GM12864 (cell line): ENCODE results near the gene KRTAP23-1.

Source experiments
- DNase-seq: peaks from one replicate; pipeline ENCODE4 v3.0.0-alpha.2; 2011; ENCODE audit warnings: low read depth
- H3K4me3 ChIP-seq: 2 replicates; pipeline ENCODE4 v1.5.1; 2011; ENCODE audit warnings: mild to moderate bottlenecking, low read depth, low read length, control low read depth
- TF ChIP-seq, protein P1 (sequence below): IDR thresholded peaks from 2 replicates; pipeline ENCODE4 v1.5.1; 2011; ENCODE audit warnings: low read depth, mild to moderate bottlenecking, moderate library complexity, low read length, control low read depth, inconsistent platforms; ENCODE audit errors: missing control alignments

The KRTAP23-1 gene

DNA sequence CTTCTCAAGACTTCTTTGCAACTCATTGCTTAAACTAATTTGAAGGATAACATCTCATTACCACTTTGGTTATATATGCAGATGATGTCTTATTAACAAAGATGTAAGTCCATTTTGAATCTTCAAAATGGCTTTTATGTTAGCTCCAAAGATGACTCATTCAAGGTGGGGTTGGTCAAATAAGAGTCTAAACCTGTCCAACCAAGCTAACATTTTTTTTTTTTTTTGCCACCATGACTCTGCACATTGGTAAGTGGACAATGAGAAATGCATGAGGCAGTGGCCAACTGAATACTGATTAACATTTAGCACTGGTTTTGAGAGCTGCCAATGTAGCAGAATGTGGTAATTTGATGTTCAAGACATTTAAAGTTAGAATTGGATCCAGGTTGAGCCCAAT lies 10.6 kb downstream of the KRTAP23-1 start:
- H3K4me3 ChIP-seq: no peak overlapping the region
- DNase-seq: no peak
- TF ChIP-seq, protein P1, sequence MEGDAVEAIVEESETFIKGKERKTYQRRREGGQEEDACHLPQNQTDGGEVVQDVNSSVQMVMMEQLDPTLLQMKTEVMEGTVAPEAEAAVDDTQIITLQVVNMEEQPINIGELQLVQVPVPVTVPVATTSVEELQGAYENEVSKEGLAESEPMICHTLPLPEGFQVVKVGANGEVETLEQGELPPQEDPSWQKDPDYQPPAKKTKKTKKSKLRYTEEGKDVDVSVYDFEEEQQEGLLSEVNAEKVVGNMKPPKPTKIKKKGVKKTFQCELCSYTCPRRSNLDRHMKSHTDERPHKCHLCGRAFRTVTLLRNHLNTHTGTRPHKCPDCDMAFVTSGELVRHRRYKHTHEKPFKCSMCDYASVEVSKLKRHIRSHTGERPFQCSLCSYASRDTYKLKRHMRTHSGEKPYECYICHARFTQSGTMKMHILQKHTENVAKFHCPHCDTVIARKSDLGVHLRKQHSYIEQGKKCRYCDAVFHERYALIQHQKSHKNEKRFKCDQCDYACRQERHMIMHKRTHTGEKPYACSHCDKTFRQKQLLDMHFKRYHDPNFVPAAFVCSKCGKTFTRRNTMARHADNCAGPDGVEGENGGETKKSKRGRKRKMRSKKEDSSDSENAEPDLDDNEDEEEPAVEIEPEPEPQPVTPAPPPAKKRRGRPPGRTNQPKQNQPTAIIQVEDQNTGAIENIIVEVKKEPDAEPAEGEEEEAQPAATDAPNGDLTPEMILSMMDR: no peak

GRCh38 chr21:30337276-30337744 lies 11.1 kb downstream of the KRTAP23-1 start, which contains the start of gene KRTAP27-1:
Gene KRTAP27-1, minus strand, starts transcription at chr21:30337694. Its CDS starts 26 bp downstream, at chr21:30337668.
- TF ChIP-seq, protein P1: no peak
- H3K4me3 ChIP-seq: no peak within 1 kb of the TSS
- no peak for DNase-seq

DNA sequence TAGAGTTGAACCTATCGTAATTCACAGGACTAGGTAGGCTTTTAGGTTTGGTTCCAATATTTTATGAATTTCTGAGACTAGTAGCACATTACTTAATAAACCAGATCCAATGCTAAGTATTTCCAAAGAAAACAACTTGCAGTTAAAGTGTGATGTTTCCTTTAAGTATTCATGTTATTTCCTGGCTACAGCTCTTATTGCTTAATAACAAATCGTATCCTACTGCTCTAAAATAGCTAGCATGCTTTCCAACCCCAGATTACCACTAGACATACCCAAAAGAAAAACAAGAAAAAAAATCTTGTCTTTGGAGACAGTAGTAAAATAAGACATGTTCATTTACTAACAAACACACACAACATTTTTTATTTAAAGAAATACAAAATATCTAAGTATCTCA lies 11.8 kb downstream of the KRTAP23-1 start:
- TF ChIP-seq, protein P1: no peak
- DNase-seq: no peak
- no peak overlapping the region for H3K4me3 ChIP-seq

DNA sequence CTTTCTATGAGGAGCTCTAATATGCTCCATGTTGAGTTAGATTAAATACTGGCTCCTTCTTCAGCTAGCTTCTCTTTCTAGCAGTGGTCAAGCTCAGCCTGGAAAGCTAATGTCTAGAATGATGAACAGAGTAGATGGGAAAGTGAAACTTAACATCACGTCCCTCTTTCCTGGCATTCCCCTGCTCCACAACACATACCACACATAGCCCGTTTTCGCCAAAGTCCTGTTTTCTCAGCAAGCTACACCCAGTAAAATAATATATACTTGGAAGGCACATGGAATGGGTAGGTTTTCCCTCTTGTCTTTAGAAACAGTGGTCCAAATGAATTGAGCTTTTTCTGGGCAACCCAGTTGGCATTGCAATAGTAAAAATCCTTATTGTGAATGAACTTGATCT lies 14.7 kb downstream of the KRTAP23-1 start:
- DNase-seq: no peak
- TF ChIP-seq, protein P1: no peak
- no peak overlapping the region for H3K4me3 ChIP-seq

DNA sequence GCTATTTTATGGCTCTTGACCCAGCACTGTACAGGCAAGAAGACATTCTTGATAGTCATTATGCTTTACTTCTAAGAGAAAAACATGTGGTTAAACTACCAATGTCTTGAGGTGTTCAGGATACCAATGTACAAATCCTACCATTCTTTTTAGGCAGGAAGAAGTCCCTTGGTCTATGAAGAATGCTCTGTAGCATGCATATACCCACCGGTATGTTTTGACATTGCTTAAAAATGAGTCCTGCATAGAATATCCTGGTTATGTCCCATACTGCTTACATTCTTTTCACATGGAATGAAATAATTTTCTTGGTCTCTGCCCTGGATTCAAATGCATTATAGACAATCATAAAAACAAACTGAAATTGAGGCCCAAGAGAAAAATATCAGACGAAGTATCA lies 15.7 kb downstream of the KRTAP23-1 start:
- TF ChIP-seq, protein P1: no peak
- DNase-seq: no peak
- H3K4me3 ChIP-seq: no peak overlapping the region

DNA sequence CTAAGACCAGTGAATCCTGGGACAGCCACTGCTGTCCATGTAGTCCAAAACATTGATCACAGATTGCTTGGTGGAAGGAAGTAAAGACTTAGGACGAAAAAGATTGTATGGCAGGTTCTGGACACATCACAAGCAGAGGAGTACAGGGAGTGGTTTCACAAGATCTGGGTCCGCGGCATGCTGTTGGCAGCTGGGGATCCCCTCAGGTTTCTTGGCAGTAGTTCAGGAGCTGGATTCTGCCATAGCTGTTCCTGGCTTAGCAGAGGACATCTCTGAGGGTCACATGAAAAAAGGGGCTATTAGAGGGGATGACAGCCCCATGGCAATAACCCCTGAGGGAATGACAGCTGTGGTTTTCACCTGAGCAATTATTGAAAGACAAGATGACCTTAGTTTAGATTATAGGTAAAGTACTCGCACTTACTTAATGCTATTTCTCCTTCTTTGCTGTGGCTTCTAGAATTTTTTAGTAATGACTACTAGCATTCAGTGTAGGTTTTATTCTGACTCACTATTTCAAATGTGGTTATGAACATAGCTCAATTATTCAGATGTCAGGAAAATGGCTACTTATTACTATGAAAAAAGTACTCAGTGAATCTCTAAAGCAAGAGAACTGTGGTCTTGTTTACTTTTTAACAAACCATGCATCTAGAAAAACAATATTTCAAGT lies 19.1 kb downstream of the KRTAP23-1 start:
- no peak for DNase-seq
- TF ChIP-seq, protein P1: no peak
- no peak overlapping the region for H3K4me3 ChIP-seq

- no peak overlapping the region for H3K4me3 ChIP-seq
- TF ChIP-seq, protein P1: no peak
- no peak for DNase-seq
Measured at GRCh38 chr21:30326390-30326789, 22.0 kb downstream of the KRTAP23-1 start.
